GM19463 (cell line): ENCODE results near the gene HMCN2.
"Not testable (repeated sequence)": the region's sequence is repeated elsewhere in the genome, so short reads cannot be mapped to it uniquely, and the experiment has no call there.

Experiments
- ATAC-seq: cut with Tn5 transposase; IDR thresholded peaks from one replicate; pipeline ENCODE4 v1.9.1; 2021; ENCODE audit warnings: mild to moderate bottlenecking, moderate library complexity; ENCODE audit not compliant: unreplicated experiment

HMCN2 gene

GRCh38 chr9:130263601-130264413 lies 1.8 kb upstream of the HMCN2 start:
- ATAC-seq, result no peak

GRCh38 chr9:130264414-130265350 lies 878 bp upstream of the HMCN2 start:
- no peak for ATAC-seq

DNA sequence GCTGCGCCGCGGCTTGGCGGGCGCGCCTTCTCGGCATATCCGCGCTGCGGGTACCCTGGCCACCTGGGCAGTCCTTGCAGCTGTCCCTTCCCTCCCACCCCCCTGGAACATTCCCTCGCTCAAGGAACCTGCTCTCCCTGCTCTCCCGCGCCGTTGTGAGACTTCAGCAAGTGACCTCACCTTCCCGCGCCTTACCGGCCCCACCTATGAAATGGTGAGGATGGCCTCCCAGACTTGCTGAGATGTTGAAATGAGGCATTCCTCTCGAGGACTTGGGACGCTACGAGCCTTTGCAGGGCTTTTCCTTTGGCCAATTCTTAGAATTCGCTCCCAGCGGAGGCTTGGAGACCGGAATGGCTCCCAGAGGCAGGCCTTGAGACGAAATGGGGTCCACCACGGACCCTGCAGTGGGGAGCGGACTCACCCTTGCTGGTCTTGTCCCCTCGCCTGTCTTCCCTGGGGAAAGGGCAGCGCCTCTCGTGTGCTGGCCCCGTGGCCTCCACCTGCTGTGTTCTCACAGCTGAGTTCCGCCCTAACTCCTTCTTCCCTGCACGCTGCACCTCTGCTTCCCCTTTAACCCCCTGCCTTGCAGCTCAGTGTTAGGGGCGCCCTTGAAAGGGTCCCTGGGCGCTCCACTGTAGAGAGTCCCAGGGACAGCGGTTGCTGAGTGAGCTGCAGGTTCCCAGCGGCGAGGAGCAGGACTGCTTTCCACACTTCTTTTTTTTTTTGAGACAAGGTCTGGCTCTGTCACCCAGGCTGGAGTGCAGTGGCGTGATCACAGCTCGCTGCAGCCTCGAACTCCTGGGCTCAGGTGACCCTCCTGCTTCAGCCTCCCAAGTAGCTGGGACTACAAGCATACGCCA lies 907 bp downstream of the HMCN2 start:
- ATAC-seq, result no peak

DNA sequence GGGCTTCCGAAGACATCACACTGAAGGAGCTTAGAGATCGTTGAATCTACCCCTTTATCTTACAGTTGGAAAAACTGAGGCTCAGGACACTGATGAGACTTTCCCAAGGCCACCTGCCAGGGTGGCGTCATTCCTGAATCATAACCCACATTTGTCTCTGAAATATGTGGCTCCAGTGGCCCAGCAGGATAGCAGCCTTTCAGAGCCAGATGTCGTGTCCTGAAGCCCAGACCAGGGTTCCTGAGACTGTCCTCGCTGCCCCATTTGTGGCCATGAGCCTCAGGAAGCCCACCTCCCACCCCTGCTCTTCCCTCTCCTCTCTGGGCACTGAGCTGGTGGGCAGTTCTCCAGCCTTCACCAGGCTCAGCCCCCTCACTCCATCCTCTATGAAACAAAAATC lies 2.4 kb downstream of the HMCN2 start:
- no peak for ATAC-seq

- no peak for ATAC-seq
Observed at GRCh38 chr9:130268521-130269211, 3.1 kb downstream of the HMCN2 start.

- ATAC-seq, result no peak
Observed at GRCh38 chr9:130271473-130271872, 5.9 kb downstream of the HMCN2 start.

DNA sequence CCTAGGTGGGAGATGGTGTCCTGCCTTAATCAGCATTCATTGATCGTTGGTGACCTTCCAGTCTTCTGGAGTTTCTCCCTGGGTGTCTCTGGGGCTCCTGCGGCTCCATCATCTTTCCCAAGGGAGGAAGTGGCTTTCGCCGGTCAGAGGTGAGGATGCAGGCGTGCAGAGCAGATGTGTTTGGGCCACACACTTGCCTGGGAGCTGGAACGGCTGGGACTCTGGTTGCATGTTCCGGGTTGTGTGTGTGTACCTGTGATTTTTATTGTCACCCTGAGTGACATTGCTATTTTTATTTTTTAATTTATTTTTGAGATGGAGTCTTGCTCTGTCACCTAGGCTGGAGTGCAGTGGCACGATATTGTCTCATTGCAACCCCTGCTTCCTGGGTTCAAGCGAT lies 9.6 kb downstream of the HMCN2 start:
- no peak for ATAC-seq

GRCh38 chr9:130276121-130276520 lies 10.6 kb downstream of the HMCN2 start:
- ATAC-seq, result no peak

DNA sequence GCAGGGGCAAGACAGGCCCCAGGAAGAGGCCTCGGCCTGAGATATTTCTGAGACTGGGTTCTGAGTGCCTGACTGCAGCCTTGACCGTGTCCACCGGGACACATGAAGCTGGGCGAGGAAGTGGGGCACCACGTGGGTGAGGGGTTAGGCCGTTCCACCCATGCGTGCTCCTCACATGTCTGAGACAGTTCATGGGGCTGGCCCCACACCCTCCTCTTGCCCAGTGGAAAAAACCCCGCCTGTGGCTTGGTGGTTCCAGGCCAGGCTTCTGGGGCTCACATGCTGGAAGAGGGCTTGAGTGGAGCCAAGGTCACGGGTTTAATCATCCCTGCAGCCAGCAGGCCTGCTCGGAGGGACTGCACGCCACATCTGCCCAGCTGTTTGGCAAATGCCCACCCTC lies 11.4 kb downstream of the HMCN2 start:
- ATAC-seq, result no peak

- not testable (repeated sequence) for ATAC-seq
Observed at GRCh38 chr9:130277525-130277924, 12.0 kb downstream of the HMCN2 start.

- no peak for ATAC-seq
Observed at GRCh38 chr9:130283539-130284248, 18.1 kb downstream of the HMCN2 start.

GRCh38 chr9:130284249-130284625 lies 18.7 kb downstream of the HMCN2 start:
- ATAC-seq, result no peak

- ATAC-seq, result no peak
Observed at GRCh38 chr9:130284690-130285089, 19.1 kb downstream of the HMCN2 start.

- no peak for ATAC-seq
Observed at GRCh38 chr9:130285271-130285670, 19.7 kb downstream of the HMCN2 start.

DNA sequence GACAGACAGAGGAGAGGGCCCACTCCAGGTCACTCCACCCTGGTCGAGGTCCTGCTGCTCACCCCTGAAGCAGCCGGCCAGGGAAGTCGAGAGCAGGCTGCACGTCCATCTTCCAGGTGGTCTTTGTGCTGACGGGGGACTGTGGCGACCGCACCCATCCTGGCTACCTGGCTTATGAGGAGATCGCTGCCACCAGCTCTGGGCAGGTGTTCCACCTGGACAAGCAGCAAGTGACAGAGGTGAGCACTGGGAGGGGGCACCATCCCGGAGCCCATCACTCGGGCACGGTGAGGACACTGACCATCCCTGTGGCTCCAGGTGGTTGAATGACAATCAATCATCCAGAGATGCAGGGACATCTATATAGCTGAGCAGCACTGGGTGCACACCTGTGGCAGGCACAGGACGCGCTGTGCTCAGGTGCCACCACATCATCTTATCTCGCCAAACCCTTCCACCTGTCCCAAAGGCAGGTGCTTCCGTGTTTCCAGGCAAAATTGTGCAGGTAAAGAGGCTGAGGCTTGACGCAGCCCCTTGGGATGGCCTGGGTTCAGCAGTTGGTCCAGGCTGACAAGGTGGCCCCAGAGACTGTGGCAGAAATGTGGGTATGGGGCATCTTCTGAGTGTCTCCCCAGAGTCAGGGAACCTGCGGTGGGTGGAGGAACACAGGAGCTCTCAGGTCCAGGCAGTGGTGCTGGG lies 20.7 kb downstream of the HMCN2 start:
- no peak for ATAC-seq

GRCh38 chr9:130286781-130287428 lies 21.3 kb downstream of the HMCN2 start:
- ATAC-seq, result no peak

GRCh38 chr9:130287736-130288135 lies 22.2 kb downstream of the HMCN2 start:
- no peak for ATAC-seq

GRCh38 chr9:130288393-130288792 lies 22.8 kb downstream of the HMCN2 start:
- ATAC-seq, result no peak
